Thymus (tissue), 11 donors: ENCODE data around the gene ZBTB7B. TPM values are rescaled to one million over a fixed set of nuclear protein-coding genes. Genes with fewer than 3 reads are reported as not detected.
"Not testable (repeated sequence)": the region's sequence is repeated elsewhere in the genome, so short reads cannot be mapped to it uniquely, and the experiment has no call there.

Source experiments
- DNase-seq, 9 donors: peaks; one replicate each; pipeline ENCODE4 v3.0.0-alpha.2; 2013; ENCODE audit warnings: low spot score in 9 of 9, low read depth in 6 of 9, missing footprints in 1 of 9
- H3K27ac ChIP-seq, 2 donors: one replicate each; pipeline ENCODE4 v1.5.1; 2013; ENCODE audit warnings: control low read depth in 1 of 2, low read depth in 1 of 2, low read length in 1 of 2, mild to moderate bottlenecking in 1 of 2, moderate library complexity in 1 of 2
- H3K27me3 ChIP-seq, 2 donors: one replicate each; pipeline ENCODE4 v1.5.1; 2013; ENCODE audit warnings: low read length in 1 of 2; ENCODE audit not compliant: control insufficient read depth in 2 of 2, insufficient read depth in 1 of 2
- H3K36me3 ChIP-seq, 2 donors: one replicate each; pipeline ENCODE4 v1.5.1; 2013; ENCODE audit warnings: low read length in 1 of 2, mild to moderate bottlenecking in 1 of 2, moderate library complexity in 1 of 2; ENCODE audit not compliant: control insufficient read depth in 2 of 2, insufficient read depth in 2 of 2
- H3K4me1 ChIP-seq, 2 donors: one replicate each; pipeline ENCODE4 v1.5.1; 2013; ENCODE audit warnings: low read length in 2 of 2; ENCODE audit not compliant: control insufficient read depth in 2 of 2, insufficient read depth in 2 of 2
- H3K4me3 ChIP-seq, 2 donors: one replicate each; pipeline ENCODE4 v1.5.1; 2013; ENCODE audit warnings: low read length in 2 of 2, control low read depth in 1 of 2, mild to moderate bottlenecking in 1 of 2
- H3K9me3 ChIP-seq, 2 donors: one replicate each; pipeline ENCODE4 v1.5.1; 2013; ENCODE audit warnings: low read length in 1 of 2, mild to moderate bottlenecking in 1 of 2; ENCODE audit not compliant: control insufficient read depth in 2 of 2, insufficient read depth in 1 of 2
- WGBS: extraction: QIAGEN DNeasy Blood & Tissue Kit; methylation state at CpG from one replicate; pipeline ENCODE4 v1.1.7; 2013; 5-methylcytosine and 5-hydroxymethylcytosine counted together
- polyA plus RNA-seq: library from polyadenylated mRNA; stranded (reverse); fragments of 200-250 nt; gene quantifications from one replicate; pipeline ENCODE4 v1.2.3, GENCODE V29; 2013
- total RNA-seq: library from RNA; stranded (reverse); fragments of 120-200 nt; gene quantifications from one replicate; pipeline ENCODE4 v1.2.4, GENCODE V29; 2013
- donor health status: healthy.

Gene ZBTB7B
- total and polyA plus RNA-seq, 2 donors = 12.1 to 21.9 TPM

GRCh38 chr1:154972213-154972516 is 30.4 kb upstream of the ZBTB7B start:
- peaks cover 18 to 46% of the 10 kb centered on the region in 2 donors for H3K4me1 ChIP-seq
- H3K9me3 ChIP-seq = peaks cover 0 to 3% of the 10 kb centered on the region in 2 donors
- H3K36me3 ChIP-seq = peaks cover 13 to 24% of the 10 kb centered on the region in 2 donors
- H3K27ac ChIP-seq = peak overlapping the region; percentile 85 to 93
- H3K27me3 ChIP-seq = no peaks in the 10 kb centered on the region
- no peak overlapping the region for H3K4me3 ChIP-seq
- no peak for DNase-seq
- WGBS = 93% methylated on average over 3 of the region's 3 CpGs

DNA sequence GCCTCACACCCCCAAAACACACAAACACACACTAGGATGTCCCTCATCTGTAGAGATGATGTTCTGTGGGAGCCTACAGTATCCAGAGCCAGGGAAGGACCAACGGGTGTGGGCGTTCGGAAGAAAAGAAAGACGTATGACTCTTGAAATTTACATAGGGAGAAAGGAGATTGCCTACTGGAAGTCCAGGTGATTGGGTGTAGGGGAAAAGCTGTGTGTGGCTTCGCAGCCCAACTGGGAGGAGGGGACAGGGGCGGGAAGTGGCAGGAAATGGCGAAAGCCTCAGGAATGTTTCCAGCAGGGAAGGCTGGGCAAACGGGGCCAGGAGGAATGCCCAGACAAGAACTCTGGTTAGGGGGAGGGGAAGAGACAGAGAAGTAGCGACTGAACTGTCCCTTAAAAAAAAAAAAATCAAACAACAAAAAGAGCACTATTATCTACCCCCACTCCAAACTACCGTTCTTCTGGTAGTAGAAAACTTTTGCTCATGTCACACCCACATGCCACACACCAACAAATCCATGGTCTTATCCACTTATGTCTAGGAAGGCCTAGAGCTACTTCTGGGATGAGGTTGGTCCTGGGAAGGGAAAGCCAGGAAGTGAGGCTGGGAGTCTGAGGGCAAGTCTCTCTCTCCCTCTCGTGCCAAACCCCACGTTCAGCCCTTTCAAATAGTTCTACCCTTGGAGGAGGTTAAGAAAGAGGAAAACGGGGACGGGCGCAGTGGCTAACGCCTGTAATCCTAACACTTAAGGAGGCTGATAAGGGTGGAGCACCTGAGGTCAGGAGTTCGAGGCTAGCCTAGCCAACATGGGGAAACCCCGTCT is 29.9 kb upstream of the ZBTB7B start:
- no peaks in the 10 kb centered on the region for H3K27me3 ChIP-seq
- DNase-seq = no peak
- H3K36me3 ChIP-seq = peaks cover 12 to 18% of the 10 kb centered on the region in 2 donors
- no peak overlapping the region for H3K4me3 ChIP-seq
- H3K27ac ChIP-seq = peak overlapping the region; percentile 85 to 93
- WGBS = 78% methylated on average over 18 of the region's 18 CpGs
- H3K4me1 ChIP-seq = peaks cover 18 to 46% of the 10 kb centered on the region in 2 donors
- H3K9me3 ChIP-seq = peaks cover 0 to 3% of the 10 kb centered on the region in 2 donors

- Histone ChIP-seq H3K4me3 (peak overlapping the region; percentile 72 to 80), H3K27me3 (no peaks in the 10 kb centered on the region), H3K4me1 (peaks cover 18 to 46% of the 10 kb centered on the region in 2 donors), H3K36me3 (peaks cover 13% of the 10 kb centered on the region in 2 donors), H3K27ac (peak overlapping the region; percentile 93 to 97), H3K9me3 (peaks cover 0 to 3% of the 10 kb centered on the region in 2 donors)
- DNase-seq = peak in 8 of 9 donors; percentile 60 to 89 (median 74)
- 10% methylated on average over 37 of the region's 37 CpGs for WGBS
Observed at GRCh38 chr1:154973344-154974101, 29.1 kb upstream of the ZBTB7B start.

DNA sequence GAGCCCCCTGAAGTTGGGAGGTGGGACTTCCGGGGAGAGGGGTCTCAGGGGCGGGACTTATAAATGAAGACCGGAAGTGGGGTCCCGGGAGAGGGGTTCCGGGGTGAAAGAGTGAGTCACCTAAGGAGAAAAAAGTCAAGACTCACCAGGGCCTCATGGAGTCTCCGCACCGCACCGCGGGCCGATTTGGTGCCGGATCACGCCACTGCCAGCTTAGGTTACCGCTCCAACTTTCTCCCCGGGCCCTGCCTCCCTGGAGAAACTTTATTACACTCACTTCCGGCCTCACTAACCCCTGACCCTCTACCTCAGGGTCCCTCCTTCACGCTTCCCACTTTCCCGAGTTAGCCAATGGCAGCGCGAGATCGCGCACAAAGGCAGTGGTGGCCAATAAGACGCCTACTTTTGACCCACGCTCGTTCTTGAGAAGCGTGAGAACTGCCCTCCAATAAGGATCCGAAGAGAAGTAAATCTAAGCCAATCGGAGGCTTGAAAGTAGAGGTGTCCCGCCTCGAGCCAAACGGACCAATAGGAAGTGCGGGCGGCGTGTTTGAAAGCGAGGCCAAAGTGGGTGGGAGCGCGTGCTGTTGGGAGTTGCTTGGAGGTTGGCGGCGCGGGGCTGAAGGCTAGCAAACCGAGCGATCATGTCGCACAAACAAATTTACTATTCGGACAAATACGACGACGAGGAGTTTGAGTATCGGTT is 28.3 kb upstream of the ZBTB7B start, which contains the start of gene CKS1B:
Gene CKS1B (plus strand): TSS at position 580 of the 706 bp plus-strand sequence. CDS start 65 bp downstream, at position 645.
- H3K27ac ChIP-seq = peak within 1 kb of the TSS; percentile 93 to 97
- peak; percentile 94 to 100 (median 99) for DNase-seq
- peaks cover 18 to 46% of the 10 kb centered on the region in 2 donors for H3K4me1 ChIP-seq
- no peaks in the 10 kb centered on the region for H3K27me3 ChIP-seq
- under 1% methylated on average over 47 of the region's 47 CpGs for WGBS
- H3K9me3 ChIP-seq = peaks cover 0 to 3% of the 10 kb centered on the region in 2 donors
- peaks cover 8 to 17% of the 10 kb centered on the region in 2 donors for H3K36me3 ChIP-seq
- peak within 1 kb of the TSS; percentile 72 to 80 for H3K4me3 ChIP-seq

GRCh38 chr1:154974808-154975408 is 27.7 kb upstream of the ZBTB7B start:
- under 1% methylated on average over 30 of the region's 30 CpGs for WGBS
- peak overlapping the region; percentile 91 to 93 for H3K27ac ChIP-seq
- peaks cover 0 to 3% of the 10 kb centered on the region in 2 donors for H3K9me3 ChIP-seq
- H3K27me3 ChIP-seq = no peaks in the 10 kb centered on the region
- peak; percentile 93 to 98 (median 97) for DNase-seq
- peak overlapping the region; percentile 72 to 80 for H3K4me3 ChIP-seq
- H3K36me3 ChIP-seq = peaks cover 4 to 22% of the 10 kb centered on the region in 2 donors
- peaks cover 18 to 46% of the 10 kb centered on the region in 2 donors for H3K4me1 ChIP-seq

DNA sequence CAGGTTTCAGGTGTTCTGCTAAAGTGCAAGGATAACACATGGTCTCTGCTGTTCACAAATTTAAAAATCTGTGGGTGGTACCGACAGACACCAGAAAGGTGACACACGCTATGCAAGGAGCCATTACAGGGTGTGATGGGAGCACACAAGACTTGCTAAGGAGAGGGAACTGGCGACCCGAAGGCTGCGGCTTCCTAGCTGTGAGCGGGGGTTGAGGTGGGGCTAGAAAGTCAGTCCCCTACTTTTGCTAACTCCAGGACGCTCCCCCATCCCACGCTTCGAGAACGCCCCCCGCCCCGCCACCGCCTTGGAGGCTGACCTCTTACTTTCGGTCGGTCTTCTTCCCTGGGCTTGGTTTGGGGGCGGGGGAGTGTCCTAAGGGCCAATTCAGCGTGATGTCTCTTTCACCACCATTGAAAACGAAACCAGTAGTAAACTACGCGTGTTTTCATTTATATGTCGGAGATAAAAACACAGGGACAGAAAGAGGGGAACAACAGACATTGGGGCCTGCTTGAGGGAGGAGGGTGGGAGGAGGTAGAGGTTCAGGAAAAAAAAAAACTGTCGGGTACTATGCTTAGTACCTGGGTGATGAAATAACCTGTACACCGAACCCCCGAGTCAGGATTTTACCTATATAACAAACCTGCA is 27.1 kb upstream of the ZBTB7B start:
- Histone ChIP-seq H3K9me3 (peaks cover 0 to 3% of the 10 kb centered on the region in 2 donors), H3K27ac (peak overlapping the region; percentile 91 to 93), H3K36me3 (peaks cover 3 to 24% of the 10 kb centered on the region in 2 donors), H3K4me3 (peak overlapping the region; percentile 72 to 80), H3K4me1 (peaks cover 18 to 41% of the 10 kb centered on the region in 2 donors), H3K27me3 (no peaks in the 10 kb centered on the region)
- WGBS = under 1% methylated on average over 24 of the region's 24 CpGs
- peak in 2 of 9 donors; percentile 37 to 62 for DNase-seq

DNA sequence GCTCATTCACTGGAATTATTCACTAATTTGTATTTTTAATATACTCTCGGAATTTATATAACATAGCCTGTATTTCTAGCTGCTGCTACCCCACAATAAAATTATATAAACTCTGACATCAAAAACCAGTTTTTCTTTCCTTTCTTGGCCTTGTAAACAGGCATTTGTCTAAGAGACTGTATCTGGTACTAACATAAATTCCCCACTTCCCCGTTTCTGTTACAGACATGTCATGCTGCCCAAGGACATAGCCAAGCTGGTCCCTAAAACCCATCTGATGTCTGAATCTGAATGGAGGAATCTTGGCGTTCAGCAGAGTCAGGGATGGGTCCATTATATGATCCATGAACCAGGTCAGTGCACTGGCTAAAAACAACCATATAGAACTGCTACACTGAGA is 24.8 kb upstream of the ZBTB7B start:
- not testable (repeated sequence) for H3K4me3 ChIP-seq, H3K27me3 ChIP-seq, H3K9me3 ChIP-seq, H3K27ac ChIP-seq, DNase-seq
- Histone ChIP-seq H3K36me3 (peaks cover 3 to 30% of the 10 kb centered on the region in 2 donors), H3K4me1 (peaks cover 17 to 27% of the 10 kb centered on the region in 2 donors)
- 81% methylated on average over 3 of the region's 3 CpGs for WGBS

DNA sequence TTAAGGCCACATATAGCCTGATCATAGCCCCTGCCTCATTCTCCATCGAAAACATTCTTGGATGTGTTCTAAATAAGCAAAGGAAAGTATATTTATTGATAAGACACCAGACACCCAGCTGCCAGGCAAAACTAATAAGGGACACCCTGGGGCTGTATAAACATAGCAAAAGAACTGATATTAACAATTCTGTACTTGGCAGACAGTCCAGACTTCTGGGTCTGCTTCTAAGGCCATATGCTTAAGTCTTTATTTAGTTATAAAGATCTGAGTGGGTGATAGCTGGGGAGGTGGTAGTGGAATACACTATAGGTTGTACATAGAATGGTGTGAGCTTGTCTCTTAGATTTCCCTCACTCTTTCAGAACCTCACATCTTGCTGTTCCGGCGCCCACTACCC is 24.2 kb upstream of the ZBTB7B start:
- H3K4me3 ChIP-seq = no peak overlapping the region
- peaks cover 3 to 30% of the 10 kb centered on the region in 2 donors for H3K36me3 ChIP-seq
- over 99% methylated on average over 3 of the region's 3 CpGs for WGBS
- H3K27me3 ChIP-seq = no peaks in the 10 kb centered on the region
- H3K4me1 ChIP-seq = peaks cover 17 to 25% of the 10 kb centered on the region in 2 donors
- DNase-seq = no peak
- peaks cover 0 to 3% of the 10 kb centered on the region in 2 donors for H3K9me3 ChIP-seq
- H3K27ac ChIP-seq = no peak overlapping the region
